Measurements from ENCODE around the gene CACNA2D3.

Gene CACNA2D3

GRCh38 chr3:54150864-54151467, 28.6 kb downstream of the CACNA2D3 start:
- Histone ChIP-seq H3K36me3 (ENCODE audit: insufficient read depth, low read length) (no peaks in the 10 kb centered on the region), H3K9me3 (ENCODE audit: low read depth, low read length) (no peaks in the 10 kb centered on the region), H3K27ac (no peak overlapping the region), H3K4me3 (no peak overlapping the region), H3K9ac (ENCODE audit: insufficient read length) (no peak overlapping the region)
- TF ChIP-seq EZH2 (IDR thresholded peaks at IDR 0.05) (no peak), FOXP2 (optimal IDR thresholded peaks at IDR 0.05; ENCODE audit: control extremely low read depth, extremely low read length, insufficient read depth) (no peak), POLR2AphosphoS5 (IDR thresholded peaks at IDR 0.05; ENCODE audit: borderline replicate concordance, low read depth, low read length) (no peak)
- no peak for DNase-seq (ENCODE audit: low read depth, low spot score)

- H3K9me3 ChIP-seq (ENCODE audit: low read depth, low read length), result no peaks in the 10 kb centered on the region
- H3K27ac ChIP-seq, result no peak overlapping the region
- DNase-seq (ENCODE audit: low read depth, low spot score), result no peak
- H3K9ac ChIP-seq (ENCODE audit: insufficient read length), result no peak overlapping the region
- TF ChIP-seq POLR2AphosphoS5 (IDR thresholded peaks at IDR 0.05; ENCODE audit: borderline replicate concordance, low read depth, low read length), result no peak
- no peak for TF ChIP-seq FOXP2 (optimal IDR thresholded peaks at IDR 0.05; ENCODE audit: control extremely low read depth, extremely low read length, insufficient read depth)
- no peak for TF ChIP-seq EZH2 (IDR thresholded peaks at IDR 0.05)
- no peaks in the 10 kb centered on the region for H3K36me3 ChIP-seq (ENCODE audit: insufficient read depth, low read length)
- no peak overlapping the region for H3K4me3 ChIP-seq
Measured at GRCh38 chr3:54153477-54153876, 31.1 kb downstream of the CACNA2D3 start.

GRCh38 chr3:54157860-54158259, 35.5 kb downstream of the CACNA2D3 start:
- Histone ChIP-seq H3K9ac (ENCODE audit: insufficient read length) (no peak overlapping the region), H3K4me3 (no peak overlapping the region), H3K27ac (no peak overlapping the region), H3K36me3 (ENCODE audit: insufficient read depth, low read length) (no peaks in the 10 kb centered on the region), H3K9me3 (ENCODE audit: low read depth, low read length) (no peaks in the 10 kb centered on the region)
- DNase-seq (ENCODE audit: low read depth, low spot score), result no peak
- no peak for TF ChIP-seq POLR2AphosphoS5 (IDR thresholded peaks at IDR 0.05; ENCODE audit: borderline replicate concordance, low read depth, low read length)
- TF ChIP-seq FOXP2 (optimal IDR thresholded peaks at IDR 0.05; ENCODE audit: control extremely low read depth, extremely low read length, insufficient read depth), result no peak
- TF ChIP-seq EZH2 (IDR thresholded peaks at IDR 0.05), result no peak

GRCh38 chr3:54159917-54160316, 37.6 kb downstream of the CACNA2D3 start:
- H3K9ac ChIP-seq (ENCODE audit: insufficient read length), result no peak overlapping the region
- no peaks in the 10 kb centered on the region for H3K36me3 ChIP-seq (ENCODE audit: insufficient read depth, low read length)
- no peak overlapping the region for H3K4me3 ChIP-seq
- TF ChIP-seq POLR2AphosphoS5 (IDR thresholded peaks at IDR 0.05; ENCODE audit: borderline replicate concordance, low read depth, low read length) (no peak), EZH2 (IDR thresholded peaks at IDR 0.05) (no peak), FOXP2 (optimal IDR thresholded peaks at IDR 0.05; ENCODE audit: control extremely low read depth, extremely low read length, insufficient read depth) (no peak)
- no peaks in the 10 kb centered on the region for H3K9me3 ChIP-seq (ENCODE audit: low read depth, low read length)
- no peak overlapping the region for H3K27ac ChIP-seq
- no peak for DNase-seq (ENCODE audit: low read depth, low spot score)

- no peak for DNase-seq (ENCODE audit: low read depth, low spot score)
Measured at GRCh38 chr3:54163441-54163840, 41.1 kb downstream of the CACNA2D3 start.

GRCh38 chr3:54164192-54164975, 42.0 kb downstream of the CACNA2D3 start:
- no peak for TF ChIP-seq EZH2 (IDR thresholded peaks at IDR 0.05)
- no peak for TF ChIP-seq POLR2AphosphoS5 (IDR thresholded peaks at IDR 0.05; ENCODE audit: borderline replicate concordance, low read depth, low read length)
- TF ChIP-seq FOXP2 (optimal IDR thresholded peaks at IDR 0.05; ENCODE audit: control extremely low read depth, extremely low read length, insufficient read depth), result no peak
- Histone ChIP-seq H3K9ac (ENCODE audit: insufficient read length) (no peak overlapping the region), H3K9me3 (ENCODE audit: low read depth, low read length) (no peaks in the 10 kb centered on the region), H3K27ac (no peak overlapping the region), H3K36me3 (ENCODE audit: insufficient read depth, low read length) (no peaks in the 10 kb centered on the region), H3K4me3 (no peak overlapping the region)
- no peak for DNase-seq (ENCODE audit: low read depth, low spot score)

More at GRCh38 chr3:54163441-54163840, 41.1 kb downstream of the CACNA2D3 start:
- Histone ChIP-seq H3K9ac (ENCODE audit: insufficient read length) (no peak overlapping the region), H3K4me3 (no peak overlapping the region), H3K36me3 (ENCODE audit: insufficient read depth, low read length) (no peaks in the 10 kb centered on the region), H3K27ac (no peak overlapping the region), H3K9me3 (ENCODE audit: low read depth, low read length) (no peaks in the 10 kb centered on the region)
- no peak for TF ChIP-seq FOXP2 (optimal IDR thresholded peaks at IDR 0.05; ENCODE audit: control extremely low read depth, extremely low read length, insufficient read depth)
- no peak for TF ChIP-seq EZH2 (IDR thresholded peaks at IDR 0.05)
- TF ChIP-seq POLR2AphosphoS5 (IDR thresholded peaks at IDR 0.05; ENCODE audit: borderline replicate concordance, low read depth, low read length), result no peak

- H3K36me3 ChIP-seq (ENCODE audit: insufficient read depth, low read length), result no peaks in the 10 kb centered on the region
- no peaks in the 10 kb centered on the region for H3K9me3 ChIP-seq (ENCODE audit: low read depth, low read length)
- H3K9ac ChIP-seq (ENCODE audit: insufficient read length), result no peak overlapping the region
- no peak for DNase-seq (ENCODE audit: low read depth, low spot score)
- TF ChIP-seq EZH2 (IDR thresholded peaks at IDR 0.05) (no peak), FOXP2 (optimal IDR thresholded peaks at IDR 0.05; ENCODE audit: control extremely low read depth, extremely low read length, insufficient read depth) (no peak), POLR2AphosphoS5 (IDR thresholded peaks at IDR 0.05; ENCODE audit: borderline replicate concordance, low read depth, low read length) (no peak)
- no peak overlapping the region for H3K27ac ChIP-seq
- H3K4me3 ChIP-seq, result no peak overlapping the region
Measured at GRCh38 chr3:54165865-54166264, 43.5 kb downstream of the CACNA2D3 start.

- no peak for DNase-seq (ENCODE audit: low read depth, low spot score)
- no peak overlapping the region for H3K4me3 ChIP-seq
- H3K36me3 ChIP-seq (ENCODE audit: insufficient read depth, low read length), result no peaks in the 10 kb centered on the region
- TF ChIP-seq POLR2AphosphoS5 (IDR thresholded peaks at IDR 0.05; ENCODE audit: borderline replicate concordance, low read depth, low read length), result no peak
- TF ChIP-seq EZH2 (IDR thresholded peaks at IDR 0.05), result no peak
- no peak for TF ChIP-seq FOXP2 (optimal IDR thresholded peaks at IDR 0.05; ENCODE audit: control extremely low read depth, extremely low read length, insufficient read depth)
- no peak overlapping the region for H3K9ac ChIP-seq (ENCODE audit: insufficient read length)
- H3K9me3 ChIP-seq (ENCODE audit: low read depth, low read length), result no peaks in the 10 kb centered on the region
- H3K27ac ChIP-seq, result no peak overlapping the region
Measured at GRCh38 chr3:54167999-54168398, 45.6 kb downstream of the CACNA2D3 start.
